HepG2 (cell line): Measurements from ENCODE around the gene RTN4. TPM values are rescaled to one million over a fixed set of nuclear protein-coding genes. Genes with fewer than 3 reads are reported as not detected.

Experiments used
- ETV6 ChIP-seq: sonication (generic); formaldehyde crosslinking; conservative IDR thresholded peaks from 2 replicates; pipeline ENCODE4 v1.4.0; 2020; ENCODE audit warnings: missing genetic modification reagents
- KLF16 ChIP-seq, 2 experiments: sonication (generic) in 1 of 2; formaldehyde crosslinking in 1 of 2; IDR thresholded peaks; 2 replicates each; pipeline versions ENCODE4 v1.6.1 to v1.8.0; 2016 to 2023; ENCODE audit warnings: missing genetic modification reagents in 2 of 2, missing compliant biosample characterization in 1 of 2
- NCOA1 ChIP-seq: sonication (generic); formaldehyde crosslinking; IDR thresholded peaks from 2 replicates; pipeline ENCODE4 v1.9.0; 2021; ENCODE audit warnings: missing genetic modification reagents
- NRL ChIP-seq: sonication (generic); formaldehyde crosslinking; IDR thresholded peaks from 2 replicates; pipeline ENCODE4 v1.5.0; 2020; ENCODE audit warnings: missing genetic modification reagents, mild to moderate bottlenecking, moderate library complexity, borderline replicate concordance
- POLR2A ChIP-seq, 2 experiments: IDR thresholded peaks; 2 replicates each; pipeline ENCODE4 v1.6.1; 2011; ENCODE audit warnings: low read depth in 2 of 2, low read length in 2 of 2, mild to moderate bottlenecking in 1 of 2, moderate library complexity in 1 of 2; ENCODE audit not compliant: insufficient read depth in 1 of 2
- RFX5 ChIP-seq: IDR thresholded peaks from 2 replicates; pipeline ENCODE4 v1.6.1; 2011; ENCODE audit warnings: low read depth, low read length, improper control_type of control experiment
- SSRP1 ChIP-seq: IDR thresholded peaks from 2 replicates; pipeline ENCODE4 v1.6.1; 2016; ENCODE audit warnings: control low read depth
- TRAFD1 ChIP-seq: sonication (generic); formaldehyde crosslinking; IDR thresholded peaks from 2 replicates; pipeline ENCODE4 v1.5.1; 2020; ENCODE audit warnings: missing genetic modification reagents, mild to moderate bottlenecking, borderline replicate concordance
- U2AF1 ChIP-seq: fragments of 200-400 bp; formaldehyde crosslinking; optimal IDR thresholded peaks from 2 replicates; pipeline ENCODE3; 2017; ENCODE audit warnings: mild to moderate bottlenecking, low read depth, low read length
- ZBTB44 ChIP-seq: sonication (generic); formaldehyde crosslinking; IDR thresholded peaks from 2 replicates; pipeline ENCODE4 v1.4.0; 2020; ENCODE audit warnings: missing genetic modification reagents
- ZNF275 ChIP-seq: sonication (generic); formaldehyde crosslinking; IDR thresholded peaks from 2 replicates; pipeline ENCODE4 v1.8.0; 2022; ENCODE audit warnings: missing genetic modification reagents, mild to moderate bottlenecking, inconsistent platforms, borderline replicate concordance
- ZNF562 ChIP-seq: sonication (generic); formaldehyde crosslinking; IDR thresholded peaks from 2 replicates; pipeline ENCODE4 v1.8.0; 2022; ENCODE audit warnings: missing genetic modification reagents, borderline replicate concordance
- ZNF597 ChIP-seq: sonication (generic); formaldehyde crosslinking; IDR thresholded peaks from 2 replicates; pipeline ENCODE4 v1.5.0; 2020; ENCODE audit warnings: missing genetic modification reagents
- ZNF766 ChIP-seq: sonication (generic); formaldehyde crosslinking; IDR thresholded peaks from 2 replicates; pipeline ENCODE4 v1.5.0; 2020; ENCODE audit warnings: missing genetic modification reagents, borderline replicate concordance
- ZNF768 ChIP-seq: sonication (generic); formaldehyde crosslinking; IDR thresholded peaks from 2 replicates; pipeline ENCODE4 v1.4.0; 2020; ENCODE audit warnings: missing genetic modification reagents
- polyA plus RNA-seq, 8 experiments: library from polyadenylated mRNA; depleted of rRNA in 3 of 8; stranded (reverse) in 7 of 8; unstranded in 1 of 8; fragments of >200 nt; fragmentation: Illumina TruSeq in 4 of 8; extraction: Trizol in 4 of 8; gene quantifications; 2 replicates each; pipeline versions ENCODE4 v1.2.1 to v1.2.3, GENCODE V29; 2011 to 2016; ENCODE audit warnings: low read depth in 4 of 8, missing spikeins in 1 of 8, mixed read lengths in 1 of 8; ENCODE audit not compliant: insufficient read depth in 1 of 8
- total RNA-seq, 5 experiments: library from RNA; depleted of rRNA; stranded (reverse); fragments of >200 nt; fragmentation: Illumina TruSeq; extraction: Trizol; gene quantifications; 2 replicates each; pipeline ENCODE4 v1.2.3, GENCODE V29; 2016; ENCODE audit warnings: low read depth in 1 of 5
- TF ChIP-seq, protein P1 (sequence below): sonication (generic); formaldehyde crosslinking; conservative IDR thresholded peaks from 2 replicates; pipeline ENCODE4 v1.8.0; 2022; ENCODE audit warnings: low read depth, missing genetic modification reagents
- TF ChIP-seq, protein P2 (sequence below): sonication (generic); formaldehyde crosslinking; IDR thresholded peaks from 2 replicates; pipeline ENCODE4; 2020; ENCODE audit warnings: missing genetic modification reagents, mild to moderate bottlenecking, borderline replicate concordance

Gene RTN4
- total and polyA plus RNA-seq, 2 of the 13 experiments (the other 11 are each of a cell fraction or from before 2014, with no cell fraction given) = 98.4 to 133 TPM

DNA sequence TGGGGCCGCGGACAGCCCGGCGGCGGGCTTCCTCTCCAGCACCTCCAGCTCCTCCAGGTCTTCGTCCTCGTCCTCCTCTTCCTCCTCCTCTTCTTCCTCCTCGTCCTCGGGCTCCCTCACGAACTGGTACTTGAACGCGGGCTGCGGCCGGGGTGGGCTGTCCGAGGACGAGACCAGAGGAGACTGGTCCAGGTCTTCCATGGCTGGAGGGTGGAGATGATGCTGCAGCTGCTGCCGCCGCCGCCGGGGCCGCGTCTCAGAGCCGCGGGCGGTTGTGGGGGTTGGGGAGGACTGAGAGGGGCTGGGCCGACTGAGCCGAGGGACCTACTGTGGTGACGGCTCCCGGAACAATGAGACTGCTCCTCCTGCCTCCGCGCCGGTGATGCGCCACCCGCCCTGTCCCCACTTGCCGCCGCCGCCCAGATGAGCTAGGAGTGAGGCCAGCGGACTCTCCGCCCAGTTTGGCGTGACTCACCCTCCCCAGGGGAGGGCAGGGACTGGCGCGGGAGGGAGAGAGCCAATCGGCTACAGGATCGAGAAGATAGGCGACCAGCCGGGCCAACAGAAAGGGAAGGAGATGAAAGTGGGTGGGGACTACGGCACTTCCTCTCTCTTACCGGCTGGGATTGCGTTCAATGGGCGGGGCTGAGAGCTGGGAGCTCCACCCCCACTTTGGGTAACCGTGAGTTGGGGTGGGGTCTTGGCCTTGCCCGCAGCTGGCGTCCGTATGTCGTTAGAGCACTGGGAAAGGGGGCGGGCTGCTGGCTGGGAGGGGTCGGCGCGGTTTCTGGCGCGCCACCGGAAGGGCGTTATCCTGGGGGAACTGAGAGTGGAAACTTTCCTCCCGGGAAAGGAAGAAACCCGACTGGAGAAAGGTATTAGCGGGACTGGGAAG is at the start of gene RTN4 (continued):
- TF ChIP-seq TRAFD1 (CRISPR knock-in tag) (0 out of 2 replicates have a peak, but pooled peaks have one; percentile 75), NCOA1 (CRISPR knock-in tag) (no peak; the same call in 1 of the 2 replicates), SSRP1 (CRISPR knock-in tag) (no peak), ZNF768 (CRISPR knock-in tag) (peak; percentile 68), U2AF1 (no peak), POLR2A (IDR thresholded peaks at IDR 0.05; ENCODE audit: insufficient read depth in 1 of 2, low read depth in 2 of 2, low read length in 2 of 2) (peak; percentile 90 to 99), ZNF562 (CRISPR knock-in tag) (no peak), ZNF597 (CRISPR knock-in tag) (no peak), ZNF766 (CRISPR knock-in tag) (peak; percentile 49; the same call in 1 of the 2 replicates), RFX5 (0 out of 2 replicates have a peak, but pooled peaks have one; percentile 13), ZNF275 (CRISPR knock-in tag) (peak; percentile 88; the same call in 1 of the 2 replicates), ZBTB44 (CRISPR knock-in tag) (no peak; the same call in 1 of the 2 replicates), NRL (no peak), ETV6 (CRISPR knock-in tag) (peak; percentile 80), KLF16 (CRISPR knock-in tag; IDR thresholded peaks at IDR 0.05) (peak in 1 of 2 experiments; percentile 91; a peak in 1 of 4 replicates)
- TF ChIP-seq, protein P1, sequence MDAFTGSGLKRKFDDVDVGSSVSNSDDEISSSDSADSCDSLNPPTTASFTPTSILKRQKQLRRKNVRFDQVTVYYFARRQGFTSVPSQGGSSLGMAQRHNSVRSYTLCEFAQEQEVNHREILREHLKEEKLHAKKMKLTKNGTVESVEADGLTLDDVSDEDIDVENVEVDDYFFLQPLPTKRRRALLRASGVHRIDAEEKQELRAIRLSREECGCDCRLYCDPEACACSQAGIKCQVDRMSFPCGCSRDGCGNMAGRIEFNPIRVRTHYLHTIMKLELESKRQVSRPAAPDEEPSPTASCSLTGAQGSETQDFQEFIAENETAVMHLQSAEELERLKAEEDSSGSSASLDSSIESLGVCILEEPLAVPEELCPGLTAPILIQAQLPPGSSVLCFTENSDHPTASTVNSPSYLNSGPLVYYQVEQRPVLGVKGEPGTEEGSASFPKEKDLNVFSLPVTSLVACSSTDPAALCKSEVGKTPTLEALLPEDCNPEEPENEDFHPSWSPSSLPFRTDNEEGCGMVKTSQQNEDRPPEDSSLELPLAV = no peak
- TF ChIP-seq, protein P2, sequence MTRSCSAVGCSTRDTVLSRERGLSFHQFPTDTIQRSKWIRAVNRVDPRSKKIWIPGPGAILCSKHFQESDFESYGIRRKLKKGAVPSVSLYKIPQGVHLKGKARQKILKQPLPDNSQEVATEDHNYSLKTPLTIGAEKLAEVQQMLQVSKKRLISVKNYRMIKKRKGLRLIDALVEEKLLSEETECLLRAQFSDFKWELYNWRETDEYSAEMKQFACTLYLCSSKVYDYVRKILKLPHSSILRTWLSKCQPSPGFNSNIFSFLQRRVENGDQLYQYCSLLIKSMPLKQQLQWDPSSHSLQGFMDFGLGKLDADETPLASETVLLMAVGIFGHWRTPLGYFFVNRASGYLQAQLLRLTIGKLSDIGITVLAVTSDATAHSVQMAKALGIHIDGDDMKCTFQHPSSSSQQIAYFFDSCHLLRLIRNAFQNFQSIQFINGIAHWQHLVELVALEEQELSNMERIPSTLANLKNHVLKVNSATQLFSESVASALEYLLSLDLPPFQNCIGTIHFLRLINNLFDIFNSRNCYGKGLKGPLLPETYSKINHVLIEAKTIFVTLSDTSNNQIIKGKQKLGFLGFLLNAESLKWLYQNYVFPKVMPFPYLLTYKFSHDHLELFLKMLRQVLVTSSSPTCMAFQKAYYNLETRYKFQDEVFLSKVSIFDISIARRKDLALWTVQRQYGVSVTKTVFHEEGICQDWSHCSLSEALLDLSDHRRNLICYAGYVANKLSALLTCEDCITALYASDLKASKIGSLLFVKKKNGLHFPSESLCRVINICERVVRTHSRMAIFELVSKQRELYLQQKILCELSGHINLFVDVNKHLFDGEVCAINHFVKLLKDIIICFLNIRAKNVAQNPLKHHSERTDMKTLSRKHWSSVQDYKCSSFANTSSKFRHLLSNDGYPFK (CRISPR knock-in tag) = peak; percentile 81; the same call in 1 of the 2 replicates
